ENCODE data around the gene ATF7.

Gene ATF7

DNA sequence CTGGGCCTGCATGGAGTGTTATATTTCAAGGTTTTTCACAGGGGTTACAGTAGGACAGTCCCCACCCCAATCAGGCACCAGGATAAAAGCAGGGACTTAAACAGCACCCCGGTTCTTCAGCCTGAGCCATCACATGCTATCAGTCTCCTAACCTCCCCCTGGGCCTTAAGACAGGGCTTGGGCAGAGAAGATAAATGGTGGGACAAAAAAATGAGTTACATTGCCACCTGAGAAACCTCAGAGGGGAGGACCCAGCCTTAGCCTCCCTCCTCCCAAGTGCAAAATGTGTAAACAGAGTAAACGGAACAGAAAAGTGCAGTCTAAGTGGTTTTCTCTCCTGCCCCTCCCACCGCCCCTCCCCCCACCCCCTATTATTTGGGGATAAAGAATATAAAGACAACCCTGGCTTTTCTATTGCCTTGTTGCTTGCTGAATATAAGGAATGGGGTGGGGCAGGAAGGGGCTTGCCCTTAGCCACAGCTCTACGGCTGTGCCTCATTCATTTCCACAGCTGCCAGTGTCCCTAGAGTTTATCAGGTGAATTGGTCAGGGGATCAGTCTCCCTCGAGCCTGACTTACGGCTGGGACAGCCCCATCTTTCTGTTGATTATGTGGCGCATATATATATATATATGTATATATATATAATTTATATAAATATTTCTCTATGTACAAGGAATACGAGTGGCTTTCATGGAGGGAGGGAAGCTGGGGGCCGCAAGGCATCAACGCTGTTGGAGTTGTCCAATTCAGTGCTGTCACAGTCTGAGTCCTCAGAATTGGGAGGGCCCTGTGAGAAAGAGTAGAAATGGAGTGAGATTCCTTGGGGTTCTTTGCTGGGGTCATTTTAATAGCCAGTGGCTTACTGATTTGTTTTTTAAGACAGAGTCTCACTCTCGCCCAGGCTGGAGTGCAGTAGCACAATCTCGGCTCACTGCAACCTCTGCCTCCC is 145.4 kb downstream of the ATF7 start:
- DNase-seq, result no peak

DNA sequence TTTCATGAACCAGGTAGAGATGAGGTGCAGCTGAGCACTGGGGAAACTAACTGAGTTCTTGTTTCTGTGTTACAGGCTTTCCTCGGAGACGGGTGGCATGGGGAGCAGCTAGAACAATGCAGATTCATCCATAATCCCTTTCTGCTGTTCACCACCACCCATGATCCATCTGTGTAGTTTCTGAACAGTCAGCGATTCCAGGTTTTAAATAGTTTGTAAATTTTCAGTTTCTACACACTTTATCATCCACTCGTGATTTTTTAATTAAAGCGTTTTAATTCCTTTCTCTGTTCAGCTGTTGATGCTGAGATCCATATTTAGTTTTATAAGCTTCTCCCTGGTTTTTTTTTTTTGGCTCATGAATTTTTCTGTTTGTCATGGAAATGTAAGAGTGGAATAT is 146.9 kb downstream of the ATF7 start:
- DNase-seq, result no peak

DNA sequence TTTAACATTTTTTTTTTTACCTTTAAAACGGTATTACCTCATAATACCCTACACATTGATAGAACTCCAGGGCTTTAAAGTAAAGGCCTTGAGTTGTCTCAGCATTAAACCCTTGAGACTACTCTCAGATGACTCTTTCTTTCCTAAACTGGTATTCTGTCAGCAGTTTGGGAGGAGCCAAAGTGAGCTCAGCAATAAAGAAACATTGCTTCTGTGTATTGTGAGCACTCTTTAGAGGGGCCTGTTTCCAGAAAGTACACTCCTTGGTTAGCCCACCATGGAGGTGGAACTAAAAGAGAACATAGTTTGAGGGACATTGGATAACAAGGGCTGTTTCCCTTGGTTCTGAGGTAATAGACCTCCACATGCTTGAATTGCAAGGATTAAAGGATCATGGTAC is 147.3 kb downstream of the ATF7 start:
- no peak for DNase-seq

DNA sequence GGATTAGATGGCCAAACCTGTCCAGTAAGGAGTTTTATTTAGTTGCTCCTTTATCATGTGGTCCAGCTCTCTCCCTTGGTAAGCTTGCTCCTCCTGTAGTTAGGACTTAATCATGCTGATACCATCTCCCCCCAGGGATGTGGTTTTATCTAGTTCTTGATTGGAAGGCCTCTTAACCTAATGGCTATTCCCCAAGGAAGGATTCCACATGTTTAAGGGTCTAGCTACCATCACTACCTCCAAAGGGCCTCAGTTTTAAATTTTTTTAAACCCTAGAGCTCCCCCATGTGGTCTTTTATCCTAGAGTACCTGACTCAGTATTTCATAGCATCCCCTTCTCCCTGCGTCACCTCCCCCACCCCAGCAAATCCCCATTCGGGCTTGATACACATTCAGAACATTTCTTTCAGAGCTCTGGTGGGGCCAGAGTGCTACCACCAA is 149.4 kb downstream of the ATF7 start:
- peak; percentile 46 for DNase-seq

DNA sequence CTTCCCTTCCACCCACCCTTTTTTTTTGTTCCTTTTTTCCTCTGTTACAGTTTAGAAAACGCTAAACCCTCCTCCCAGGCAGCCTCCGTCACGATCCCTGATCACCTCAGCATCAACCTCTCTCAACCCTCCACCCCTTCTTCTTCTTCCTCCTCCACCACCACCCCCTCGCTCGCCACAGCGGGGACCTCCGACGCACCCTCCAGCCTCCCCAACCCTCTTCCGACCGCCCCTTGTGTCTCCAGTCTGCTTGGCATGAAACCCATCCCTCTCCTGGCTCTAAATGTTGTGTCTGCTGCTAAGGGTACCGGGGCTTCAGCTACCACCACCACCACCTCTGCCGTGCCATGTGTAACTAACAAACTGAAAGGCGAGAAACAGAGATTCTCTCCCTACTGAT is 151.4 kb downstream of the ATF7 start:
- DNase-seq, result no peak

DNA sequence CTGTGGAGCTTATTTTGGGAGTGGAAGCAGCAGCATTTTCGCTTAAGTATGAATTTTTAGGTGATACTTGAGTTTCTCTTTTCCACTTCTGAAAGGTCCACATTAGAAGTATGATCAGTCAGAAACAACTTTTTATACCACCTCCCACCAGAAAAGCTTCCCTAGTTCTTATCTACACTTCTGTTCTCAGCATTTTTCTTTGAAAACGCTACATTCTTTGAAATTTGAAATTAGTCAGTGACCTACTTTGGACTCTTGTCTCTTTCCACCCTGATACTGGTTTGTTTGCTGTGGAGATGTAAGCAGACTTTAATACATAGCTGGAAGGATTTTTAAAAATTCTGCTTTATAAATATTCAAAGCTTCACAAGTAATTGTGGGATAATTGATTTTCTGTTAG is 152.1 kb downstream of the ATF7 start:
- DNase-seq, result no peak

DNA sequence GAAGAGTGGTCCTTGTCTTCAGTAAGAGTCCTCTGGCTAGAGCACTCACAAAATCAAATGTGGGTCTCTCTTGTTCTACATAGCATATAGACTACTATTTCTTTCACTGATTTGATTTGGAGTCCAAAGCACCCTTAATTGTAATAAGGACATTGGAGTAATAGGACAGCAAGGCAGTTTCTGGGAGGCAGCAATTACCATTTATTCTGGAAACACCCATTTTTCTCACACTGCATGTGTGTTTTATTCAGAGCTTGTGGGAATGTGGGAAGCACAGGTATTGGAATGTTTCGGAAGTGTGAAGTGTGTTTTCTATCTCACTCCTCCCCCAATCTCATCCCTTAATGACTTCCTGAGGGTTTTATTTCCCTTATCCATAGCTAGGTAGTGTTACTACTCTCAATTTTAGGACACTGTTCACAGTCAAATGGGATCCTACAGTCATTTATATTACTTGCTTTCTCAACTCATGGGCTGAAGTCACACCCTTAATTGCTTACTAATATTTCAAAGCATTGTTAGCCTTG is 154.1 kb downstream of the ATF7 start:
- DNase-seq, result no peak

DNA sequence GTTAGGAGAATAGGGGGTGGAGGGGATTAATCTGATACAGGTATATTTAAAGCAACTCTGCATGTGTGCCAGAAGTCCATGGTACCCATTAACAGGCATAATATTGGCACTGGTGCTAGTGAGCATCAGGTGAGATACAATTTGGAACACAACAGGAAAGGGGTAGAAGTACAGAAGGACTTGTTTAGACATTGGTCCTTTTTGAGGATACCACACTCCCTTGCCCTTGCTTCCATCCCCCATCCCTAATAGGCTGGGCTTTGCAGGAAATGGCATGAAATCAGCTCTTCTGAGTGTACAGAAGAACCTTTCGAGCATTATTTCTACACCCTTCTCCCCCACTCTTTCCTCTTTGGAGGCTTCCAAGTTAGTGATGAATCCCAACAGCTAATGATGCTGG is 157.9 kb downstream of the ATF7 start:
- DNase-seq, result no peak

DNA sequence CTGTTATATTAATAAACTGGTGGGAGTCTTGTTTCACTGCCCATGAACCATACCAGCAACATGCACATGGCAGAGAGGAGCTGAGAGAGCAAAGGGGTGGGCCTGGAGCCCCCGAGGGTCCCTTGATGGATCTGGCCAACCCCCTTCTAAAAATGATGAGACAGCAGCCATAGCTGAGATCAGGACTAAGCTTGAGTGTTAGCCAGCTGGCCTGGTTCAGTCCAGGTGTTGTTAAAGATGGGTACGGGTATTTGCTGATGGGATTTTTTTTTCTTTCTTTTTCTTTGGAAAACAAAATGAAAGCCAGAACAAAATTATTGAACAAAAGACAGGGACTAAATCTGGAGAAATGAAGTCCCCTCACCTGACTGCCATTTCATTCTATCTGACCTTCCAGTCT is 158.3 kb downstream of the ATF7 start:
- DNase-seq, result no peak

DNA sequence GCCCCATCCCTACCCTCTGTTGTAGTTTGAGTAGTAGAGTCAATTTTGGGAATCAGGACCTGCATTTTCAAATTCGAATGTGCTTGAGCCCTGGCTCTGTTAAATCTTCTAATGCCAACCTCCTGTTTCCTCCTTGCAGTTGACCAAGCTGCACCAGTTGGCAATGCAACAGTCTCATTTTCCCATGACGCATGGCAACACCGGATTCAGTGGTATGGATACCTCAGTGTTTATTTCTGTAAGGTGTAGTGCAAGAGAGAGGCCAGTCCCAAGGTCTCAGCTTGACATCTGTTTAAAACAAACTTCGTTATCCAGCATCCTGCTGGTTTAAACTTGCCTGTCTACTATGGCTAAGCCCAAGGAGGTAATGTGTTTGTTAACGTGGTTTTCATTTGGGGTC is 159.1 kb downstream of the ATF7 start:
- DNase-seq, result no peak

DNA sequence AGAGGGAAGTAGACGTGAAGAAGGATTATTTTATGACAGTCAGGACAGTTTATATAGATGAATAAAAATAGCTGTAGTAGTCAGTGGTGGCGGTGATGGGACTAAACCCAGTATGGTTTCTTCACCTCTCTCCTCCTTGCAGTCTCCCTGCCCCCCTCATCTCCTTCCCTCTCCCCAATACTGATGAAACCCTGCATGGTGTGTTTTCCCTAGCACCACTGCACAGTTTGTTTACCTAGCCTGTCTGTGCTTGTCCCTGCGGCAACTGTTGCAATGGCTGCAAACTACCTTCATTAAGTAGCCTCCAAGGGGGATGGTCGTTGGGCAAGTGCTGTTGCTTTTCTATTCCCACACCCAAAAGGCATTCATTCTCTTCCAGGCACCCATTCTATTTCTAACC is 159.5 kb downstream of the ATF7 start:
- DNase-seq, result peak; percentile 28

DNA sequence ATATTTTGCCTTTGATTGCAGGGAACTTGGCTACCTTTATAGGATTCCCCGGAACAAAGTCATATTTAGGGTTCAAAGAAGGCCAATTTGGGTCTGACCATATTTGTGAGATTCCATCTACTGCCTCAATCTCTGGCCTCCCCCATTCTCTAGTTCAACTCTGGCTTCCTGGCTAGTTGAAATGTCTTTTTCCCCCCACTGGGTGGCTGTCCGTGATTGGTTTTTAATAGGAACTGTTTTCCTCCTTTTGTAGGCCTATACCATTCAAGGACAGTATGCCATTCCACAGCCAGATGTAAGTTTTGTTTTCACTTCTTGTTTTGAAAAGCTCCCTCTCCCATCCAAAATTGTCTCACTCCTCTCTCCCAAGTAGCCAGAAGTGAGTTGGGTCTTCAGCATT is 160.5 kb downstream of the ATF7 start:
- no peak for DNase-seq

DNA sequence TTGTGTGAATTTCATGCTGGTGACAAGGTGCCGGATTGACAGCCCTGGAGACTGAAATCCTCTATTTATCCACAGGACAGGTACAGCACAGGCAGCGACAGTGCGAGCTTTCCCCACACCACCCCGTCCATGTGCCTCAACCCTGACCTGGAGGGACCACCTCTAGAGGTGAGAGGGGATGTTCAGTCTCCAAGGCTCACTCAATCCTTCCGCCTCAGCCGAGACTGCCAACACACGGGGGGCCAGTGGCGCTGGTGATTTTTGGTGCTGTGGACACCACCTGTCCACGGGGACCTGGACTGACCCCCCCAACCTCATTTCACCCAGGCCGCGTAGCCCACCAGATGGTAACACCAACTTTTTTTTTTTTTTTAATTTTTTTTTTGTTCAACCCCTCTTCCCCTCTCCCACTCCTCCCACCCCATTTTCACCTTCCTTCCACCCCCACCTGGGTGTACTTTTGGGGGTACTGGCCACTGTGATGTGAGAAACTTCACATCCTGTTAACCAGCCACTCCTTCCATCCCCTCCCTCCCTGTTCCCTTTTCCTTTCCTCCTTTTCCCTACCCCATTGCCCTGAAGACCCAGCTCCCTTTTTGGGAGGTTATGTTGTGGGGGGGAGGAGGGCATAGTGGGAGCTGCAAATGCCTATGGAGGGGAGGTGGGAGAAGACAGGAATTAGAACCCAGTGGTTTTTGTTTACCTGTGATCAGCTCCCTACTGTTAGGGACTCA is 161.3 kb downstream of the ATF7 start:
- DNase-seq, result no peak

DNA sequence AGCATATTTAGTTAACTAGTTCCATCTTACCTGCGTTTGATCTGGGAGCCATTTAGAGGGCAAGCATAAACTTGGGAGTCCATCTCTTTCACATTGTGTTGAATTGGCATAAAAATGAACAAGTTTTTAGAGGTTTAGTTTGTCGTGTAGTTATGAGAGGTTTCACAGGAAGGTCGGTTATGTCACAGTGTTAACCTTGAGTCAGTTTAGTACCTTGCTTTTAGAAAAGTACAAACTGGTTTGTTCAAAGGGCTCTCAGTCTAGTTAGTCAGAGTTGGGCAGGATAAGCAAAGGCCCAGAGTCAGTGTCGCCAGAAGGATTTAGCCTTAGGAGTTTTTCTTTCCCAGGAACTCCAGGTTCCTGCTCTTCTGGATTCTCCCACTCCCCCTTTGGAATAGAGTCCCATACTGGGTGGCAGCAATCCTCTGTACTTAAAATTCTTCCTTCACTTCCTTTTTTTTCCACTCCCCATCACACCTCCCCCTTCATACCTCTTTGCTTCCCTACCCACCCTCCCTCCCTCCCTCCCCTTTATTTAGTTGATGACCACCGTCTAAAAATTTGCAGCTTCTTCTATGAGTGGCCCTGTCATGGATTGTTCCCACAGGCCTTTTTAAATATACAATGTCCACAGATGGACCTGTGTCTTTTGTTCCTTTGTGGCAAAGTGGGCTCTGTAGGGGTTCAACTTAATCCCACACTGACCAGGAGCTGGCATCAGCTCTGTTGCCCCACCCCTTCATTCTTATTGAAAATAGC is 162.2 kb downstream of the ATF7 start:
- no peak for DNase-seq

DNA sequence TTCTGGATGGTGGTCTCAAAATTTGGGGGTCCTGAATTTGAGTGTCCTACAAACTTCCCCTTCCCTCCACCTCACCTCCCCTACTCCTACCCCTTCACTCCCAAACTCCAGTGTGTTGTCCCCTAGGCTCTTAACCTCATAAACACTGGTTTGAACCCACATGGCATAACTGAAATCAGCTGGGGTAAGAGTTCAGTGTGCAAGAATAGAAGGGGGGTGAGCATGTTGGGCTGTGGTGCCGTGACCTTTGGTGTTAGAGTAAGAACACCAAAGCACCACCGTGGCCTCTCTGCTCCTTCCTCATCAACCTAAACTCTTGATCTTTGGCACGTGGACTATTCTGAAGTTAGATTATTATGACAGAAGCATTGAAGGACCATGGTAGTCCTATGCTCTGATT is 163.2 kb downstream of the ATF7 start:
- DNase-seq, result no peak

DNA sequence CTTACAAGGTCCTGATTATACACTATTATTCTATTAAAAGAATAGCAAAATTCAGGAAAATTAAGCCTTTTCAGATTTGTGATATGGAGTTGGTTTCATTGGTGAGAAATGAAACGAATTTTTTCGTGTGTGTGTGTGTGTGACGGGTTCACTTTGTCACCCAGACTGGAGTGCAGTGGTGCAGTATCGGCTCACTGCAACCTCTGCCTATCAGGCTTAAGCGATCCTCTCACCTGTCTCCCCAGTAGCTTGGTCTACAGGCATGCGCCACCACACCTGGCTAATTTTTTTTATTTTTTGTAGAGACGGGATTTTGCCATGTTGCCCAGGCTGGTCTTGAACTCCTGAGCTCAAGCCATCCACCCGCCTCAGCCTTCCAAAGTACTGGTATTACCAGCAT is 164.6 kb downstream of the ATF7 start:
- DNase-seq, result no peak

DNA sequence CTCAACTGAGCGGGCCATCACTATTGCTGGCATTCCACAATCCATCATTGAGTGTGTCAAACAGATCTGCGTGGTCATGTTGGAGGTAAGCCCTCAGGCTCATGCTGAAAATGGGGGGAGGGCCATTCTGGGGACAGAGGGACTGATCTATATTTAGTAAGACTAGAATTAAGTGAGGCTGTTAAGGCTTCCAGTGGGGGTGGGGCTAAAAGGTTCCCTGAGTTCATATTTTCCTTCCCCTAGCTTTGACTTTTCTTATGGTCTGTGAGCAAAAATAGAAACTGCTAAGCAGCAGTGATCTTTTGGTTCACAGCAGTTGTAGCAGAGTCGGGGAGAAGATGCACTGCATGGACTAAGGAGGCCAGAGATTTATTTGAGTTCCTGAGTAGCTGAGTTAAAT is 165.1 kb downstream of the ATF7 start:
- DNase-seq, result no peak

DNA sequence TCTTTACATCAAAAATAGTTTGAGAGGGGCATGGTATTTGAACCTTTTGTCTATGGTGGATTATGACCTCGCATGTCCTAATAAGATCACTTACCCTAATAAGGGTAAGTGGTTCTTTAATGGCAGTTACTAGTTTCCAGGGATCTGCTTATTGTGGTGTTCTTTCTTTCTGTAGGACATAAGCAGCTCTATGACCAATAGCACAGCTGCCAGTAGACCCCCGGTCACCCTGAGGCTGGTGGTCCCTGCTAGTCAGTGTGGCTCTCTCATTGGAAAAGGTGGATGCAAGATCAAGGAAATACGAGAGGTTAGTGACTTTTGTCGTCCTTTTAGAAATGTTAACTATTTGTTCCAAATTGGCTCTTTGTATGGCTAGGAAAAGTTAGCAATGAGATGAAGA is 167.1 kb downstream of the ATF7 start:
- DNase-seq, result no peak

Data from DMS53 (cell line).